Measurements from ENCODE around the gene SDF2.

Gene SDF2

DNA sequence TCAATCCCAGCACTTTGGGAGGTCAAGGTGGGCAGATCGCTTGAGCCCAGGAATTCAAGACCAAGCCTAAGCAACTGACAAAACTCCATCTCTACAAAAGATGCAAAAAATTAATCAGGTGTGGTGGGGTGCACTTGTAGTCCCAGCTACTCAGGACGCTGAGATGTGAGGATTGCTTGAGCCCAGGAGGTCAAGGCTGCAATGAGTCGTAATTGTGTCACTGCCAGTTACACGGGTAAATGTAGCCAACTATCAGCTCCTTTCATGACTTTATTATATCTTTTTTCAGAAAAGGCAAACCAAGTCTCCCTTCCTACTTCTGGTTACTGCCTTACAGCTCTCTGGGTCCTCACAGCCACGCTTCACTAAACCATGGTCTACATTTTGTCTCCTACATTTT lies 4.0 kb downstream of the SDF2 start:
- ChIA-PET POLR2A (interaction anchor here (1.3 kb wide), 1 partner anchor 14 kb away, joined by 3 read pairs; no protein-coding TSS in a partner anchor), CTCF (interaction anchor here (1.1 to 4.4 kb wide), 3 partner anchors 10 to 47 kb away, joined by 3 to 17 read pairs (median 7); no protein-coding TSS in a partner anchor)
- no peak for DNase-seq (ENCODE audit: extremely low spot score)
- TF ChIP-seq, protein P1, sequence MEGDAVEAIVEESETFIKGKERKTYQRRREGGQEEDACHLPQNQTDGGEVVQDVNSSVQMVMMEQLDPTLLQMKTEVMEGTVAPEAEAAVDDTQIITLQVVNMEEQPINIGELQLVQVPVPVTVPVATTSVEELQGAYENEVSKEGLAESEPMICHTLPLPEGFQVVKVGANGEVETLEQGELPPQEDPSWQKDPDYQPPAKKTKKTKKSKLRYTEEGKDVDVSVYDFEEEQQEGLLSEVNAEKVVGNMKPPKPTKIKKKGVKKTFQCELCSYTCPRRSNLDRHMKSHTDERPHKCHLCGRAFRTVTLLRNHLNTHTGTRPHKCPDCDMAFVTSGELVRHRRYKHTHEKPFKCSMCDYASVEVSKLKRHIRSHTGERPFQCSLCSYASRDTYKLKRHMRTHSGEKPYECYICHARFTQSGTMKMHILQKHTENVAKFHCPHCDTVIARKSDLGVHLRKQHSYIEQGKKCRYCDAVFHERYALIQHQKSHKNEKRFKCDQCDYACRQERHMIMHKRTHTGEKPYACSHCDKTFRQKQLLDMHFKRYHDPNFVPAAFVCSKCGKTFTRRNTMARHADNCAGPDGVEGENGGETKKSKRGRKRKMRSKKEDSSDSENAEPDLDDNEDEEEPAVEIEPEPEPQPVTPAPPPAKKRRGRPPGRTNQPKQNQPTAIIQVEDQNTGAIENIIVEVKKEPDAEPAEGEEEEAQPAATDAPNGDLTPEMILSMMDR (IDR thresholded peaks at IDR 0.05; ENCODE audit: control extremely low read depth, extremely low read depth, low read depth, missing control alignments) = no peak

DNA sequence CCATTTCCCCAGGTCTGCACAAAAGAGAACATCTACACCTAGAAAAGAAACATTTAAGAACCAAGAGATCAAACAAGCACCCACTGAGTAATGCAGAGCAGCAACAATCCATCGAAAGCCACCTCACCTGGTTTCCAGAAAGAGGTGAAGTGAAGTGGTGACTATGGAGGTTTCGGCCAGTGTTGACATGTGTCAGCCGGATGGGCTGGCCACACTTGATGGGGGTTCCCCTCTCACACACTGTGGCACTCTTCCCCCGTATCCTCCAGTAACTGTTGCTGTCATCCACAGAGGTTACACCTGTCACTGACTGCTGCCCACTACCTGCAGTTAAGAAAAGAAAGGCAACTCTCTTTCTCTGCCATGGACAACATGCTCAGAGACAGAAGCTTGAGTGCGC lies 6.5 kb downstream of the SDF2 start:
- CTCF ChIA-PET = interaction anchor here (4.4 kb wide), 1 partner anchor 8 kb away, joined by 17 read pairs; no protein-coding TSS in a partner anchor

DNA sequence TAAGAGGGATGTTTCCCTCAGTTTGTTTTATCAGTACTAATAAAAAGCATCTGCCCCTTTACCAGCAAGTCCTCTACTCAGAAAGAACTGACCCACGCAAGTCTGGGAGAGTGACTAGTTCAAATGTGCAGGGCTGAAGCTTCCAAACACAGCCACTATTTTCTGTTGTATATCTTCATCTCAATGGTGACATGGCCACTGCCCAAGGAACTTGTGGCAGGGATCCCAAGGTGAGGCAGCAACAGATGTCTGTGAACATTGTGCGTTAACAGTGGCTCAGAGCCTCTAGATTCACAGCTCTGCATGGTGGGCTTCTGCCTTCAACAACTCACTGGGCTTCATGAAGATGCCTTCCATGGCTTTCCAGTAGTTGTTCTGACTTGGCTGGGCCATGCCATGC lies 13.0 kb downstream of the SDF2 start:
- CTCF ChIA-PET = interaction anchor here (0.8 to 3.4 kb wide), 8 partner anchors 8 to 248 kb away, joined by 3 to 18 read pairs (median 4); partner anchors contain the start of genes SDF2 and SUPT6H
- no peak for DNase-seq (ENCODE audit: extremely low spot score)
- TF ChIP-seq, protein P1 (IDR thresholded peaks at IDR 0.05; ENCODE audit: control extremely low read depth, extremely low read depth, low read depth, missing control alignments) = no peak
- POLR2A ChIA-PET = no interaction called here

More for the DNA sequence above, 6.5 kb downstream of the SDF2 start:
- POLR2A ChIA-PET = no interaction called here
- TF ChIP-seq, protein P1 (IDR thresholded peaks at IDR 0.05; ENCODE audit: control extremely low read depth, extremely low read depth, low read depth, missing control alignments) = no peak
- DNase-seq (ENCODE audit: extremely low spot score) = no peak

DNA sequence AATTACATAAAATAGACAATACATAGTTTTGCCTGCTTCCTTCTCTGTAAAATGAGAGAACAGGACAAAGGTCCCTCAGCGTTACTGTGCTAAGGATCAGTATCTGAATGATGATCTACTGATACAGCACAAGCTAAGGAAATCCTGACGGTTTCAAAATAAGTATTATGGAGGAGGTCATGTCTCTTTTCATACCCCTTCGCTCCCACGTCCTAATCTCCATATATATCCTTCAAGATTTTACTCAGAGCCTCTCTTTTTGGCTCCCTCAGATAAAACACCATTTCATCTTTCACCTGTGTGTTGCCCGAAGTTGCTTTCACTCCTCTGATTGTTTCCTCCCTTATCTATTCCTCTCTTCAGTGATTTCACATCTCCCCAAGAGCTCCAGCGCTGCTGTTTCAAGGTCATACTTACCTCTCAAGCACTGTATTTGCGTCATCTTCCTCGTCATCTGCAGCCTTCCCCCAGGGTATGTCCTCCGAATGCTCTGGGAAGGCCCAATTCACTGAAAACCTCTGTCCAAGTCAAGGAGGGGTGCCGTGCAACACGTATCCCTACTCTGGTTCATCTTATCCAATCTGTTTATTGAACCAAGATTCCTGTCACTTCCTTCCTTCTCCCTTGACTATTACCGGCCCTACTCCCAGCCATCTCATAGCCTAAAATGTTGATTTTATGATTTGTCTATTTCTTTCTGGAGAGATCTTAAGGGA lies 15.5 kb downstream of the SDF2 start:
- ChIA-PET CTCF (interaction anchor here (0.8 to 5.1 kb wide), 18 partner anchors 10 to 308 kb away, joined by 3 to 43 read pairs (median 4); partner anchors contain the start of genes RPL23A, SDF2, SUPT6H and TLCD1), POLR2A (interaction anchor here (1.1 kb wide), 1 partner anchor 38 kb away, joined by 3 read pairs; no protein-coding TSS in a partner anchor)
- no peak for DNase-seq (ENCODE audit: extremely low spot score)
- TF ChIP-seq, protein P1 (IDR thresholded peaks at IDR 0.05; ENCODE audit: control extremely low read depth, extremely low read depth, low read depth, missing control alignments) = no peak

DNA sequence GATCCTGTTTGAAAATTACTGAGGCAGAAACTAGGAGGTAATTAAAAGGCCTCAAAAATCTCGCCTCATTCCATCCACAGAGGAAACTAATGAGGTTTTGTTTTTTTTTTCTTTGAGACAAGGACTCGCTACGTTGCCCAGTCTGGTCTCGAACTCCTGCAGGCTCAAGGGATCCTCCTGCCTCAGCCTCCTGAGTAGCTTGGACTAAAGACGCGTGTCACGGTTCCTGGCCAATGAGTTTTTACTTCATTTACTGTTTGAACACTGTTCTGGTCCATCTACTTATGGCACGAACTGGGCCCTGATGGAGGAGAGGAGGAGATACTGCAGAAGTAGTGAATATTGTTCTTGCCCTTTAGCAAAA lies 16.1 kb downstream of the SDF2 start:
- TF ChIP-seq, protein P1 (IDR thresholded peaks at IDR 0.05; ENCODE audit: control extremely low read depth, extremely low read depth, low read depth, missing control alignments) = no peak
- CTCF ChIA-PET = interaction anchor here (1.0 to 5.1 kb wide), 13 partner anchors 10 to 471 kb away, joined by 3 to 43 read pairs (median 4); partner anchors contain the start of genes SDF2, SUPT6H and TLCD1
- DNase-seq (ENCODE audit: extremely low spot score) = no peak
- POLR2A ChIA-PET = interaction anchor here (0.9 to 1.2 kb wide), 5 partner anchors 16 to 69 kb away, joined by 3 to 5 read pairs (median 3); partner anchors contain the start of genes ALDOC, SDF2 and SUPT6H

DNA sequence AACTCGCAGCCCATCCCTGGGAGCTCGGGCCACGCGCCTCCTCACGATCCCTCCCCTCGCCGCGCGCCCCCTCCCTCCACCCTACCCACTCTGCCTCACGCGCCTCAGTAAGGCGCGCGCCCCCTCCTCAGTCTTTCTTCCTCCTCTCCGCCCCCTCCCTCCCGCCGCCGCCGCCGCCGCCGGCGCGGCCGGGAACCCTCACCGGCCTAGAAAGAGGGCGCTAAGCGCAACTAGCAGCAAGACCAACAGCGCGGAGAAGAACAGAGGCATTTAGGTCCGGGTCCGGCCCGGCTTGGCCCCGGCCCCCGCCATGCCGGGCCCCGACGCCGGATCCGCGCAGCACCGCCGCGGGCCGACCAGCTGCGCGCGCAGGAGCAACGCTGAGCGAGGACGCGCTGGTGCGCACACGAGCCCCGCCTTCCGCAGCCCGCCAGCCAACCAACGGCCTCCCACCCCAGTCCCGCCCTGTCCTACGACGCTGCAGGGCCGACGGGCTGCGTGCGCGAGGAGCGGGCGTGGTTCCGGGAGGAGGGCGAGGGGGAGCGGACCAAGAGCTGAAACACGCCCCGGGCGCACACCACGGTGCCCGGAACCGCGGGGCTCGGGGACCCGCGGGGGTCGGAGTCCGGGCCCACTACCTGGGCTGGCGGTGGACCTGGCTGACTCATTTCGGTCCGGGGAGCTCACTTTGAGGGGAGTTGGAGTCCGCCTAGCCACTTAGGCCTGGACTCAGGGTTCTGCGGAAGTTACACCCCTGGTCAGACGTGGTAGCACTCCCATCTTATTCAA lies 16.7 kb downstream of the SDF2 start, which contains the start of gene BLTP2:
BLTP2 (minus strand) TSS at position 372 of the 789 bp plus-strand sequence; CDS start at position 270, 102 bp downstream.
- TF ChIP-seq, protein P1 (IDR thresholded peaks at IDR 0.05; ENCODE audit: control extremely low read depth, extremely low read depth, low read depth, missing control alignments) = no peak
- DNase-seq (ENCODE audit: extremely low spot score) = peak; percentile 99
- ChIA-PET CTCF (interaction anchor here (0.8 to 5.1 kb wide), 14 partner anchors 10 to 472 kb away, joined by 3 to 43 read pairs (median 4); partner anchors contain the start of genes NEK8, SDF2 and SUPT6H), POLR2A (interaction anchor here (0.9 to 1.2 kb wide), 5 partner anchors 17 to 68 kb away, joined by 3 to 5 read pairs (median 3); partner anchors contain the start of genes ALDOC, SDF2 and SUPT6H)

Data from GM10248 (cell line).